CD4-positive, alpha-beta T cell (primary cell): ENCODE data around the gene TMEM258. TPM values are rescaled to one million over a fixed set of nuclear protein-coding genes. Genes with fewer than 3 reads are reported as not detected.

Experiments
- ATAC-seq: fragments of 200-7000 bp; cut with Tn5 transposase; one replicate; pipeline ENCODE4 v1.10.0; 2022; ENCODE audit warnings: mild to moderate bottlenecking; ENCODE audit not compliant: poor library complexity
- CTCF ChIA-PET: fragments of 350-600 bp; sonication (Branson Sonifier 250); formaldehyde crosslinking; loops from one replicate; lab custom pipeline; 2021; ENCODE audit warnings: antibody characterized with exemption, inconsistent platforms; lab: Charles Lee
- POLR2A ChIA-PET: fragments of 350-600 bp; sonication (Branson Sonifier 250); formaldehyde crosslinking; loops from one replicate; lab custom pipeline; 2021; ENCODE audit warnings: antibody characterized with exemption, inconsistent platforms; lab: Charles Lee
- DNase-seq, 14 experiments: peaks; one replicate each; pipeline ENCODE4 v3.0.0-alpha.2; 2013 to 2020; ENCODE audit warnings: mixed read lengths in 2 of 14
- H3K27ac ChIP-seq, 2 donors: one replicate each; pipeline versions ENCODE4 v1.5.1 to v1.7.0; 2013; ENCODE audit warnings: low read length in 2 of 2, low read depth in 1 of 2, mild to moderate bottlenecking in 1 of 2
- H3K27me3 ChIP-seq, 2 experiments: 1 replicate in 1 of 2; 2 replicates in 1 of 2; pipeline versions ENCODE4 v1.6.1 to v1.7.0; 2013; ENCODE audit warnings: low read length in 2 of 2, control low read depth in 1 of 2, mild to moderate bottlenecking in 1 of 2, moderate library complexity in 1 of 2; ENCODE audit not compliant: insufficient read depth in 2 of 2, control insufficient read depth in 1 of 2
- H3K36me3 ChIP-seq: one replicate; pipeline ENCODE4 v1.6.1; 2013; ENCODE audit warnings: low read length, control low read depth; ENCODE audit not compliant: insufficient read depth
- H3K4me1 ChIP-seq: one replicate; pipeline ENCODE4 v1.6.1; 2013; ENCODE audit warnings: low read length, control low read depth; ENCODE audit not compliant: insufficient read depth
- H3K4me3 ChIP-seq: one replicate; pipeline ENCODE4 v1.5.1; 2013; ENCODE audit warnings: mild to moderate bottlenecking, low read length, moderate library complexity
- H3K9me3 ChIP-seq, 2 experiments: 1 replicate in 1 of 2; 2 replicates in 1 of 2; pipeline versions ENCODE4 v1.6.1 to v1.7.0; 2013; ENCODE audit warnings: low read length in 2 of 2, mild to moderate bottlenecking in 2 of 2, control low read depth in 1 of 2, moderate library complexity in 1 of 2; ENCODE audit not compliant: control insufficient read depth in 1 of 2, insufficient read depth in 1 of 2
- H3K27ac Mint-ChIP-seq: one replicate; pipeline ENCODE4 v1.8.0; 2020; ENCODE audit warnings: mixed read lengths
- H3K27me3 Mint-ChIP-seq: one replicate; pipeline ENCODE4 v1.8.0; 2021; ENCODE audit warnings: mixed read lengths
- H3K36me3 Mint-ChIP-seq: one replicate; pipeline ENCODE4 v1.8.0; 2021; ENCODE audit warnings: low read depth, mixed read lengths
- H3K4me1 Mint-ChIP-seq: one replicate; pipeline ENCODE4 v1.8.0; 2021; ENCODE audit warnings: low read depth, mixed read lengths
- H3K4me3 Mint-ChIP-seq: one replicate; pipeline ENCODE4 v1.8.0; 2020; ENCODE audit warnings: mild to moderate bottlenecking, mixed read lengths
- H3K9me3 Mint-ChIP-seq: one replicate; pipeline ENCODE4 v1.8.0; 2020; ENCODE audit warnings: mixed read lengths
- CTCF ChIP-seq: fragments of 200-600 bp; IDR thresholded peaks from one replicate; pipeline ENCODE4 v1.8.0; 2022; ENCODE audit warnings: antibody characterized with exemption, mild to moderate bottlenecking
- intact Hi-C, 2 experiments: fragments of 100-400 bp; cut with DNase I in 1 of 2; cut with micrococcal nuclease in 1 of 2; formaldehyde crosslinking; loops; one replicate each; pipeline versions ENCODE4 v1.15.1 to v1.9.0; 2023 to 2025; cut with DNase I, micrococcal nuclease
- total RNA-seq, 174 experiments: library from RNA in 2 of 174; stranded (reverse) in 2 of 174; gene quantifications; one replicate each; pipeline ENCODE4 v1.2.3 and lab custom pipeline; 2021 to 2026

Gene TMEM258
- total RNA-seq, 2 experiments from 2014 or later, result 55.2 to 56.0 TPM

GRCh38 chr11:61779666-61780525 is 12.5 kb downstream of the TMEM258 start:
- no peaks in the 10 kb centered on the region for H3K27me3 ChIP-seq
- DNase-seq (no peak), ATAC-seq (no peak)
- peaks cover 11% of the 10 kb centered on the region for H3K36me3 Mint-ChIP-seq
- no peak overlapping the region for H3K4me3 ChIP-seq
- ChIA-PET POLR2A (interaction anchor here (1.5 kb wide), 1 partner anchor 13 kb away, joined by 4 read pairs; the partner anchor contains the start of genes FEN1 and TMEM258), CTCF (no interaction called here)
- H3K4me3 Mint-ChIP-seq, result no peak overlapping the region
- no peak overlapping the region for H3K27ac Mint-ChIP-seq
- peaks cover 10% of the 10 kb centered on the region for H3K36me3 ChIP-seq
- H3K27me3 Mint-ChIP-seq, result no peaks in the 10 kb centered on the region
- H3K4me1 ChIP-seq, result peaks cover 22% of the 10 kb centered on the region
- H3K27ac ChIP-seq, result no peak overlapping the region
- H3K9me3 Mint-ChIP-seq, result no peaks in the 10 kb centered on the region
- H3K9me3 ChIP-seq, result no peaks in the 10 kb centered on the region
- H3K4me1 Mint-ChIP-seq, result peaks cover 16% of the 10 kb centered on the region
- no peak for TF ChIP-seq CTCF
- intact Hi-C loops, result loop anchor here in 1 of 2 experiments (5.0 kb wide), 1 partner anchor 838 kb away; no protein-coding TSS in a partner anchor

- TF ChIP-seq CTCF, result no peak
- ATAC-seq (no peak), DNase-seq (no peak)
- Mint-ChIP-seq H3K4me3 (no peak overlapping the region), H3K27me3 (no peaks in the 10 kb centered on the region), H3K36me3 (peaks cover 2% of the 10 kb centered on the region), H3K4me1 (peaks cover 16% of the 10 kb centered on the region), H3K27ac (no peak overlapping the region), H3K9me3 (no peaks in the 10 kb centered on the region)
- peaks cover 3% of the 10 kb centered on the region for H3K36me3 ChIP-seq
- no peaks in the 10 kb centered on the region for H3K27me3 ChIP-seq
- H3K27ac ChIP-seq, result no peak overlapping the region
- ChIA-PET CTCF (no interaction called here), POLR2A (interaction anchor here (1.5 kb wide), 1 partner anchor 14 kb away, joined by 4 read pairs; the partner anchor contains the start of genes FEN1 and TMEM258)
- no peaks in the 10 kb centered on the region for H3K9me3 ChIP-seq
- intact Hi-C loops, result no loop called here
- peaks cover 22% of the 10 kb centered on the region for H3K4me1 ChIP-seq
- no peak overlapping the region for H3K4me3 ChIP-seq
Observed at GRCh38 chr11:61778920-61779650, 13.3 kb downstream of the TMEM258 start.

GRCh38 chr11:61778357-61778886 is 14.0 kb downstream of the TMEM258 start:
- ChIA-PET CTCF (no interaction called here), POLR2A (no interaction called here)
- Histone ChIP-seq H3K36me3 (no peaks in the 10 kb centered on the region), H3K9me3 (no peaks in the 10 kb centered on the region), H3K4me1 (peaks cover 22% of the 10 kb centered on the region), H3K27ac (no peak overlapping the region), H3K4me3 (no peak overlapping the region), H3K27me3 (no peaks in the 10 kb centered on the region)
- Mint-ChIP-seq H3K27ac (no peak overlapping the region), H3K36me3 (no peaks in the 10 kb centered on the region), H3K9me3 (no peaks in the 10 kb centered on the region), H3K4me3 (peak overlapping the region; percentile 68), H3K27me3 (no peaks in the 10 kb centered on the region), H3K4me1 (peaks cover 16% of the 10 kb centered on the region)
- intact Hi-C loops, result no loop called here
- TF ChIP-seq CTCF, result no peak
- no peak for DNase-seq
- no peak for ATAC-seq
